HepG2 (cell line): Measurements from ENCODE around the gene SRCAP. TPM values are rescaled to one million over a fixed set of nuclear protein-coding genes. Genes with fewer than 3 reads are reported as not detected.

Experiments used
- CHD2 ChIP-seq: IDR thresholded peaks from 2 replicates; pipeline ENCODE4 v1.6.1; 2011; ENCODE audit warnings: low read depth, low read length, improper control_type of control experiment
- EEA1 ChIP-seq: sonication (generic); formaldehyde crosslinking; IDR thresholded peaks from 2 replicates; pipeline ENCODE4 v1.5.1; 2020; ENCODE audit warnings: mild to moderate bottlenecking, missing genetic modification reagents, borderline replicate concordance
- TCF12 ChIP-seq, 2 experiments: fragments of 450-650 bp in 1 of 2; sonication (generic) in 1 of 2; formaldehyde crosslinking in 1 of 2; IDR thresholded peaks; 2 replicates each; pipeline versions ENCODE4 v1.6.1 to v1.8.0; 2017 to 2022; ENCODE audit warnings: antibody characterized with exemption in 1 of 2, mild to moderate bottlenecking in 1 of 2, missing genetic modification reagents in 1 of 2, moderate library complexity in 1 of 2
- ZFP90 ChIP-seq: sonication (generic); formaldehyde crosslinking; IDR thresholded peaks from 2 replicates; pipeline ENCODE4 v1.8.0; 2022; ENCODE audit warnings: missing genetic modification reagents, mild to moderate bottlenecking, inconsistent platforms, borderline replicate concordance
- ZKSCAN5 ChIP-seq: sonication (generic); formaldehyde crosslinking; IDR thresholded peaks from 2 replicates; pipeline ENCODE4 v1.5.1; 2020; ENCODE audit warnings: mild to moderate bottlenecking, missing genetic modification reagents
- ZMYM4 ChIP-seq: sonication (generic); formaldehyde crosslinking; IDR thresholded peaks from 2 replicates; pipeline ENCODE4 v1.8.1; 2023; ENCODE audit warnings: mild to moderate bottlenecking, missing genetic modification reagents
- ZNF557 ChIP-seq: sonication (generic); formaldehyde crosslinking; IDR thresholded peaks from 2 replicates; pipeline ENCODE4 v1.4.0; 2020; ENCODE audit warnings: missing genetic modification reagents
- ZNF644 ChIP-seq: IDR thresholded peaks from 2 replicates; pipeline ENCODE4 v1.6.1; 2016; ENCODE audit warnings: low read depth
- polyA plus RNA-seq, 8 experiments: library from polyadenylated mRNA; depleted of rRNA in 3 of 8; stranded (reverse) in 7 of 8; unstranded in 1 of 8; fragments of >200 nt; fragmentation: Illumina TruSeq in 4 of 8; extraction: Trizol in 4 of 8; gene quantifications; 2 replicates each; pipeline versions ENCODE4 v1.2.1 to v1.2.3, GENCODE V29; 2011 to 2016; ENCODE audit warnings: low read depth in 4 of 8, missing spikeins in 1 of 8, mixed read lengths in 1 of 8; ENCODE audit not compliant: insufficient read depth in 1 of 8
- total RNA-seq, 5 experiments: library from RNA; depleted of rRNA; stranded (reverse); fragments of >200 nt; fragmentation: Illumina TruSeq; extraction: Trizol; gene quantifications; 2 replicates each; pipeline ENCODE4 v1.2.3, GENCODE V29; 2016; ENCODE audit warnings: low read depth in 1 of 5
- TF ChIP-seq, protein P1 (sequence below): sonication (generic); formaldehyde crosslinking; IDR thresholded peaks from 2 replicates; pipeline ENCODE4 v1.5.1; 2020; ENCODE audit warnings: mild to moderate bottlenecking, missing genetic modification reagents
- TF ChIP-seq, protein P2 (sequence below): sonication (generic); formaldehyde crosslinking; IDR thresholded peaks from 2 replicates; pipeline ENCODE4 v1.4.0; 2020; ENCODE audit warnings: mild to moderate bottlenecking, missing genetic modification reagents
- TF ChIP-seq, protein P3 (sequence below): sonication (generic); formaldehyde crosslinking; IDR thresholded peaks from 2 replicates; pipeline ENCODE4 v1.8.0; 2022; ENCODE audit warnings: mild to moderate bottlenecking, missing genetic modification reagents; ENCODE audit not compliant: insufficient replicate concordance

The SRCAP gene
- total and polyA plus RNA-seq, 2 of the 13 experiments (the other 11 are each of a cell fraction or from before 2014, with no cell fraction given): 4.9 to 9.0 TPM

DNA sequence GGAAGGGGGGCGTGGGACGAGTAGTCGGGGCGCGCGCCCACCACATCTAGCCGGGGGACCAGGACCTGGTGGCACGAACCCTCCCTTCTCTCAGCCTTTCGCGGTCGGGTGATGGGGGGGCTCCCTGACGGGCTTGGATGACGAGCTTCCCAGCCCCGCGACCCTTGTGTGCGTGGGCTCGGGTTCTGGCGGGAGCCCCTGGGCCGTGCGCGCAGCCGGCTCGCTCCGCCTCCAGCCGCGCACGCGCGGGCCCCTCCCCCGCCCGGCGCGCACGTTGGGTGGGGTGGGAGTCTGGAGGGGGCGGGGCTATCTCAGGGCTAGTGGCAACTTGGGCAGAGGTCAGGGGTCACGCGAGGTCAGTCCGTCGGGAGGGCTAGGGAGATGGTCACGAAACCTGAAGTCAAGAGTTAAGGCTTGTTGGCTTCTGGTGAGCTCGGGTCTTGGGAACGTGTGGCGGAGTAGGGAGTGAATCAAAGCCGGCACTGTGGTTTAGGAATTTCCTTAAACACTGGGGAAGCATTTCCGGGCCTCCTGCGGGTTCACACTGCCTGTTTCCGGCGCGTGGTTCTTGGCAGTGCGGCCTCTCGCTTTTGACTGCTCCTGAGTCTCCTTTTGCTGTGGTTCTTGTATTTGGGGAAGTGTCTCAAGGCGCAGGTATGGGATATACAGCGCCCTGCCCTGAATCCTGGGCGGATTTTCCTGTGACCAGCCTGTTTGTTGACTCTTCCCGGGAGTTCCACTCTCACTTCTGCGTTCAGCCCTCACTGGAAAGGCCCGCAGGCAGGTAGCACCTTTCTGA lies at the start of gene SRCAP (continued):
- TF ChIP-seq, protein P1, sequence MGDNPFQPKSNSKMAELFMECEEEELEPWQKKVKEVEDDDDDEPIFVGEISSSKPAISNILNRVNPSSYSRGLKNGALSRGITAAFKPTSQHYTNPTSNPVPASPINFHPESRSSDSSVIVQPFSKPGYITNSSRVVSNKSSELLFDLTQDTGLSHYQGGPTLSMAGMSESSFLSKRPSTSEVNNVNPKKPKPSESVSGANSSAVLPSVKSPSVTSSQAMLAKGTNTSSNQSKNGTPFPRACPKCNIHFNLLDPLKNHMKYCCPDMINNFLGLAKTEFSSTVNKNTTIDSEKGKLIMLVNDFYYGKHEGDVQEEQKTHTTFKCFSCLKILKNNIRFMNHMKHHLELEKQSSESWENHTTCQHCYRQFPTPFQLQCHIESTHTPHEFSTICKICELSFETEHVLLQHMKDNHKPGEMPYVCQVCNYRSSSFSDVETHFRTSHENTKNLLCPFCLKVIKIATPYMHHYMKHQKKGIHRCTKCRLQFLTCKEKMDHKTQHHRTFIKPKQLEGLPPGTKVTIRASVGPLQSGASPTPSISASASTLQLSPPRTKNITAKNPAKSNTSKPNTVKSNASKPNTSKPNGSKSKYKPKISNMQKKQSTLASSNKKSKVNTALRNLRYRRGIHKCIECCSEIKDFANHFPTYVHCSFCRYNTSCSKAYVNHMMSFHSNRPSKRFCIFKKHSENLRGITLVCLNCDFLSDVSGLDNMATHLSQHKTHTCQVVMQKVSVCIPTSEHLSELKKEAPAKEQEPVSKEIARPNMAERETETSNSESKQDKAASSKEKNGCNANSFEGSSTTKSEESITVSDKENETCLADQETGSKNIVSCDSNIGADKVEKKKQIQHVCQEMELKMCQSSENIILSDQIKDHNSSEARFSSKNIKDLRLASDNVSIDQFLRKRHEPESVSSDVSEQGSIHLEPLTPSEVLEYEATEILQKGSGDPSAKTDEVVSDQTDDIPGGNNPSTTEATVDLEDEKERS (CRISPR knock-in tag): 0 out of 2 replicates have a peak, but pooled peaks have one; percentile 32
- TF ChIP-seq ZNF557 (CRISPR knock-in tag): no peak
- TF ChIP-seq, protein P2, sequence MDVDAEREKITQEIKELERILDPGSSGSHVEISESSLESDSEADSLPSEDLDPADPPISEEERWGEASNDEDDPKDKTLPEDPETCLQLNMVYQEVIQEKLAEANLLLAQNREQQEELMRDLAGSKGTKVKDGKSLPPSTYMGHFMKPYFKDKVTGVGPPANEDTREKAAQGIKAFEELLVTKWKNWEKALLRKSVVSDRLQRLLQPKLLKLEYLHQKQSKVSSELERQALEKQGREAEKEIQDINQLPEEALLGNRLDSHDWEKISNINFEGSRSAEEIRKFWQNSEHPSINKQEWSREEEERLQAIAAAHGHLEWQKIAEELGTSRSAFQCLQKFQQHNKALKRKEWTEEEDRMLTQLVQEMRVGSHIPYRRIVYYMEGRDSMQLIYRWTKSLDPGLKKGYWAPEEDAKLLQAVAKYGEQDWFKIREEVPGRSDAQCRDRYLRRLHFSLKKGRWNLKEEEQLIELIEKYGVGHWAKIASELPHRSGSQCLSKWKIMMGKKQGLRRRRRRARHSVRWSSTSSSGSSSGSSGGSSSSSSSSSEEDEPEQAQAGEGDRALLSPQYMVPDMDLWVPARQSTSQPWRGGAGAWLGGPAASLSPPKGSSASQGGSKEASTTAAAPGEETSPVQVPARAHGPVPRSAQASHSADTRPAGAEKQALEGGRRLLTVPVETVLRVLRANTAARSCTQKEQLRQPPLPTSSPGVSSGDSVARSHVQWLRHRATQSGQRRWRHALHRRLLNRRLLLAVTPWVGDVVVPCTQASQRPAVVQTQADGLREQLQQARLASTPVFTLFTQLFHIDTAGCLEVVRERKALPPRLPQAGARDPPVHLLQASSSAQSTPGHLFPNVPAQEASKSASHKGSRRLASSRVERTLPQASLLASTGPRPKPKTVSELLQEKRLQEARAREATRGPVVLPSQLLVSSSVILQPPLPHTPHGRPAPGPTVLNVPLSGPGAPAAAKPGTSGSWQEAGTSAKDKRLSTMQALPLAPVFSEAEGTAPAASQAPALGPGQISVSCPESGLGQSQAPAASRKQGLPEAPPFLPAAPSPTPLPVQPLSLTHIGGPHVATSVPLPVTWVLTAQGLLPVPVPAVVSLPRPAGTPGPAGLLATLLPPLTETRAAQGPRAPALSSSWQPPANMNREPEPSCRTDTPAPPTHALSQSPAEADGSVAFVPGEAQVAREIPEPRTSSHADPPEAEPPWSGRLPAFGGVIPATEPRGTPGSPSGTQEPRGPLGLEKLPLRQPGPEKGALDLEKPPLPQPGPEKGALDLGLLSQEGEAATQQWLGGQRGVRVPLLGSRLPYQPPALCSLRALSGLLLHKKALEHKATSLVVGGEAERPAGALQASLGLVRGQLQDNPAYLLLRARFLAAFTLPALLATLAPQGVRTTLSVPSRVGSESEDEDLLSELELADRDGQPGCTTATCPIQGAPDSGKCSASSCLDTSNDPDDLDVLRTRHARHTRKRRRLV: no peak
- peak; percentile 80; the same call in 1 of the 2 replicates for TF ChIP-seq EEA1
- TF ChIP-seq ZMYM4: no peak
- TF ChIP-seq ZKSCAN5 (CRISPR knock-in tag): 0 out of 2 replicates have a peak, but pooled peaks have one; percentile 5
- TF ChIP-seq, protein P3, sequence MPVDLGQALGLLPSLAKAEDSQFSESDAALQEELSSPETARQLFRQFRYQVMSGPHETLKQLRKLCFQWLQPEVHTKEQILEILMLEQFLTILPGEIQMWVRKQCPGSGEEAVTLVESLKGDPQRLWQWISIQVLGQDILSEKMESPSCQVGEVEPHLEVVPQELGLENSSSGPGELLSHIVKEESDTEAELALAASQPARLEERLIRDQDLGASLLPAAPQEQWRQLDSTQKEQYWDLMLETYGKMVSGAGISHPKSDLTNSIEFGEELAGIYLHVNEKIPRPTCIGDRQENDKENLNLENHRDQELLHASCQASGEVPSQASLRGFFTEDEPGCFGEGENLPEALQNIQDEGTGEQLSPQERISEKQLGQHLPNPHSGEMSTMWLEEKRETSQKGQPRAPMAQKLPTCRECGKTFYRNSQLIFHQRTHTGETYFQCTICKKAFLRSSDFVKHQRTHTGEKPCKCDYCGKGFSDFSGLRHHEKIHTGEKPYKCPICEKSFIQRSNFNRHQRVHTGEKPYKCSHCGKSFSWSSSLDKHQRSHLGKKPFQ: peak; percentile 94
- TF ChIP-seq ZNF644 (CRISPR knock-in tag): no peak
- no peak for TF ChIP-seq TCF12 (IDR thresholded peaks at IDR 0.05)
- peak; percentile 32; the same call in 1 of the 2 replicates for TF ChIP-seq TCF12 (CRISPR knock-in tag; IDR thresholded peaks at IDR 0.05)
- peak; percentile 38; the same call in 1 of the 2 replicates for TF ChIP-seq CHD2
- TF ChIP-seq ZFP90 (CRISPR knock-in tag): no peak
